ENCODE results near the gene ARHGAP29.

The ARHGAP29 gene

GRCh38 chr1:94193128-94193527 is 44.3 kb downstream of the ARHGAP29 start:
- no peak for TF ChIP-seq CTCF (IDR thresholded peaks at IDR 0.05; ENCODE audit: borderline replicate concordance, control extremely low read depth, extremely low read depth, insufficient read depth, missing control alignments)
- in situ Hi-C loops (cut with MboI; ENCODE audit: low sequenced_read_pairs, unreplicated experiment), result no loop called here
- no peak for DNase-seq (ENCODE audit: low spot score)

- no peak for DNase-seq (ENCODE audit: low spot score)
- in situ Hi-C loops (cut with MboI; ENCODE audit: low sequenced_read_pairs, unreplicated experiment), result no loop called here
- TF ChIP-seq CTCF (IDR thresholded peaks at IDR 0.05; ENCODE audit: borderline replicate concordance, control extremely low read depth, extremely low read depth, insufficient read depth, missing control alignments), result no peak
These were observed 46.2 kb downstream of the ARHGAP29 start for GRCh38 chr1:94191216-94191615.

- no peak for TF ChIP-seq CTCF (IDR thresholded peaks at IDR 0.05; ENCODE audit: borderline replicate concordance, control extremely low read depth, extremely low read depth, insufficient read depth, missing control alignments)
- in situ Hi-C loops (cut with MboI; ENCODE audit: low sequenced_read_pairs, unreplicated experiment), result no loop called here
- no peak for DNase-seq (ENCODE audit: low spot score)
These were observed 50.4 kb downstream of the ARHGAP29 start for GRCh38 chr1:94186946-94187345.

GRCh38 chr1:94183197-94183815 is 54.1 kb downstream of the ARHGAP29 start:
- in situ Hi-C loops (cut with MboI; ENCODE audit: low sequenced_read_pairs, unreplicated experiment), result no loop called here
- TF ChIP-seq CTCF (IDR thresholded peaks at IDR 0.05; ENCODE audit: borderline replicate concordance, control extremely low read depth, extremely low read depth, insufficient read depth, missing control alignments), result no peak
- no peak for DNase-seq (ENCODE audit: low spot score)

- in situ Hi-C loops (cut with MboI; ENCODE audit: low sequenced_read_pairs, unreplicated experiment), result no loop called here
- no peak for DNase-seq (ENCODE audit: low spot score)
- TF ChIP-seq CTCF (IDR thresholded peaks at IDR 0.05; ENCODE audit: borderline replicate concordance, control extremely low read depth, extremely low read depth, insufficient read depth, missing control alignments), result no peak
These were observed 55.2 kb downstream of the ARHGAP29 start for GRCh38 chr1:94182191-94182590.

- TF ChIP-seq CTCF (IDR thresholded peaks at IDR 0.05; ENCODE audit: borderline replicate concordance, control extremely low read depth, extremely low read depth, insufficient read depth, missing control alignments), result no peak
- in situ Hi-C loops (cut with MboI; ENCODE audit: low sequenced_read_pairs, unreplicated experiment), result no loop called here
- DNase-seq (ENCODE audit: low spot score), result no peak
These were observed 56.7 kb downstream of the ARHGAP29 start for GRCh38 chr1:94180650-94181049.
